GM12801 (cell line): Measurements from ENCODE around the gene CNTNAP2.

Experiments
- CTCF ChIP-seq: IDR thresholded peaks from one replicate; pipeline ENCODE4 v1.5.1; 2011; ENCODE audit warnings: control low read depth; ENCODE audit not compliant: insufficient read length; ENCODE audit errors: extremely low read depth

Gene CNTNAP2

GRCh38 chr7:146875237-146875785 is 758.7 kb downstream of the CNTNAP2 start:
- TF ChIP-seq CTCF, result no peak

GRCh38 chr7:146875981-146876380 is 759.4 kb downstream of the CNTNAP2 start:
- no peak for TF ChIP-seq CTCF

GRCh38 chr7:146876411-146876810 is 759.8 kb downstream of the CNTNAP2 start:
- TF ChIP-seq CTCF, result no peak

- no peak for TF ChIP-seq CTCF
Observed at GRCh38 chr7:146878901-146879300, 762.3 kb downstream of the CNTNAP2 start.

GRCh38 chr7:146885231-146885630 is 768.6 kb downstream of the CNTNAP2 start:
- no peak for TF ChIP-seq CTCF

- no peak for TF ChIP-seq CTCF
Observed at GRCh38 chr7:146889806-146890555, 773.4 kb downstream of the CNTNAP2 start.

GRCh38 chr7:146892151-146892550 is 775.5 kb downstream of the CNTNAP2 start:
- TF ChIP-seq CTCF, result no peak
